Calu3 (cell line): ENCODE results near the gene MOGAT3. TPM values are rescaled to one million over a fixed set of nuclear protein-coding genes. Genes with fewer than 3 reads are reported as not detected.

ENCODE experiments used
- BruUV-seq: library from RNA; stranded (reverse); fragments of 400-500 nt; replicated peaks from 2 replicates; lab custom pipeline; 2021; lab: Mats Ljungman, UMichigan
- CTCF ChIA-PET: fragments of 300-600 bp; sonication (Branson Sonifier 250); formaldehyde crosslinking; loops from one replicate; lab custom pipeline; 2022; ENCODE audit warnings: antibody characterized with exemption; lab: Charles Lee
- DNase-seq: peaks from one replicate; pipeline ENCODE4 v3.0.0; 2022
- H3K27ac Mint-ChIP-seq: one replicate; pipeline ENCODE4 v1.8.0; 2022; ENCODE audit warnings: mixed read lengths; ENCODE audit not compliant: unreplicated experiment
- H3K27me3 Mint-ChIP-seq: one replicate; pipeline ENCODE4 v1.8.0; 2022; ENCODE audit warnings: mixed read lengths; ENCODE audit not compliant: unreplicated experiment
- H3K36me3 Mint-ChIP-seq: one replicate; pipeline ENCODE4 v1.8.0; 2022; ENCODE audit warnings: mild to moderate bottlenecking, moderate library complexity, mixed read lengths; ENCODE audit not compliant: insufficient read depth, unreplicated experiment
- H3K4me1 Mint-ChIP-seq: one replicate; pipeline ENCODE4 v1.8.0; 2022; ENCODE audit warnings: mild to moderate bottlenecking, low read depth, mixed read lengths; ENCODE audit not compliant: unreplicated experiment
- H3K4me3 Mint-ChIP-seq: one replicate; pipeline ENCODE4 v1.8.0; 2022; ENCODE audit warnings: mild to moderate bottlenecking, low read depth, moderate library complexity, mixed read lengths; ENCODE audit not compliant: unreplicated experiment
- H3K9me3 Mint-ChIP-seq: one replicate; pipeline ENCODE4 v1.8.0; 2022; ENCODE audit warnings: low read depth, mixed read lengths; ENCODE audit not compliant: unreplicated experiment
- intact Hi-C: fragments of 100-400 bp; cut with micrococcal nuclease; formaldehyde crosslinking; loops from one replicate; pipeline ENCODE4 v1.10.0; 2022; ENCODE audit not compliant: unreplicated experiment
- total RNA-seq: library from RNA; stranded (reverse); gene quantifications from 2 replicates; pipeline ENCODE4 v1.2.3, GENCODE V29; 2022
- TF ChIP-seq, protein P1 (sequence below): fragments of 200-600 bp; IDR thresholded peaks from one replicate; pipeline ENCODE4 v1.8.0; 2022; ENCODE audit warnings: antibody characterized with exemption; ENCODE audit not compliant: unreplicated experiment

Gene MOGAT3
- total RNA-seq, 1 experiment from 2014 or later = not detected

DNA sequence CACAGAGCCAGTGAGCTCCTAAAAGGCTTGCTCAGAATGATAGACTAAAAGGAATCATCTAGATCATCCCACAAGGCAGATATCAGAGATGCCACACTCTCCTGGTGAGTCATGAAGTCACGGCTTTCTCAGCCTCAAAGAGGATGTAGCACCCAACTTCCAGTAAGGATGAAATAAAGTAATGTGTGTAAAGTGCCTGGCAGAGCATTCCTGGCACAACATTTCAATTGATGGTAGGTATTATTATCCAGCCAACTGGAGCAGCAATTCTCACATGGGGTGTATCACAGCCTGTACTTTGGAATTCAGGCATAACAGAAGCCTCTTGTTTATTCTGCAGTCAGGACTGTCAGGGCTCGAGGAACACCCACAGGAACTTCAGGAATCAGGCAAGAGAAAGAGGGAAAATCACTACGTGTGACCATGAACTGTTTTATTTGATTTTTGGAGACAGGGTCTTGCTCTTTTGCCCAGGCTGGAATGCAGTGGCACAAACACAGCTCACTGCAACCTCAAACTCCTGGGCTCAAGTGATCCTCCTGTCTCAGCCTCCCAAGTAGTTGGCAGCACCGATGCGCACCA lies 15.5 kb downstream of the MOGAT3 start:
- Mint-ChIP-seq H3K27ac (no peak overlapping the region), H3K27me3 (peaks cover 23% of the 10 kb centered on the region), H3K4me1 (no peaks in the 10 kb centered on the region), H3K9me3 (no peaks in the 10 kb centered on the region), H3K36me3 (peaks cover 9% of the 10 kb centered on the region), H3K4me3 (no peak overlapping the region)
- CTCF ChIA-PET = no interaction called here
- no TSS peak for BruUV-seq
- no peak for DNase-seq
- TF ChIP-seq, protein P1, sequence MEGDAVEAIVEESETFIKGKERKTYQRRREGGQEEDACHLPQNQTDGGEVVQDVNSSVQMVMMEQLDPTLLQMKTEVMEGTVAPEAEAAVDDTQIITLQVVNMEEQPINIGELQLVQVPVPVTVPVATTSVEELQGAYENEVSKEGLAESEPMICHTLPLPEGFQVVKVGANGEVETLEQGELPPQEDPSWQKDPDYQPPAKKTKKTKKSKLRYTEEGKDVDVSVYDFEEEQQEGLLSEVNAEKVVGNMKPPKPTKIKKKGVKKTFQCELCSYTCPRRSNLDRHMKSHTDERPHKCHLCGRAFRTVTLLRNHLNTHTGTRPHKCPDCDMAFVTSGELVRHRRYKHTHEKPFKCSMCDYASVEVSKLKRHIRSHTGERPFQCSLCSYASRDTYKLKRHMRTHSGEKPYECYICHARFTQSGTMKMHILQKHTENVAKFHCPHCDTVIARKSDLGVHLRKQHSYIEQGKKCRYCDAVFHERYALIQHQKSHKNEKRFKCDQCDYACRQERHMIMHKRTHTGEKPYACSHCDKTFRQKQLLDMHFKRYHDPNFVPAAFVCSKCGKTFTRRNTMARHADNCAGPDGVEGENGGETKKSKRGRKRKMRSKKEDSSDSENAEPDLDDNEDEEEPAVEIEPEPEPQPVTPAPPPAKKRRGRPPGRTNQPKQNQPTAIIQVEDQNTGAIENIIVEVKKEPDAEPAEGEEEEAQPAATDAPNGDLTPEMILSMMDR = no peak
- intact Hi-C loops = no loop called here

DNA sequence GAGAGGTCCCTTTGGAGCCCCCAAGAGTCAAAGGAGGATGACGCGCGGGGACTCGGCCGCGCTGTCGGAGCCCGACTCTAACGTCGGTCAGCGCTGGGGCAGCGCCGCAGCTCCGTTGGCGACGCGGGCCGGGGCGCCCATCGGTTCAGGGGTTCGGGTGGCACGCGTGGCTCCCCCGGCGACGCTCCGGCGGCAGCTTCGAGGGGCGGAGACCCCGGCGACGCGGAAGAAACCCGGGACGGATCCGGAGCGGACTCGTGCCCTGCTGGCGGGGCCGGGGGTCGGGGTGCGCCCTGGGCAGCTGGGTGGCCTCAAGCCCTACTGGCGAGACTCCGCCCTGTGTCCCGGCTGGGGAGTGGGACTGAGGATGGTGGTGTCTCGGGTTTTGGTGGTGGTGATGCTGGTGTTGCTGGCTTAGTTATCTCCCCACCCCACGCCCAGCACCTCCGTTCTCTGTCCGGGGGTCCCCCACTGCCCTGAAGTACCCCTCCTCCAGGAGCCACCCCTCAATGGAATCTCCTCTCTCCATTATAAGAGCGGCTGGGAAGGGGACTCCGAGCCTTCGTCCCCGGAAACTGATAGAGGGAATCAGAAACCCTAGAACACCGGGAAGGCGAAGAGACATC lies 20.6 kb downstream of the MOGAT3 start, which contains the start of gene NAT16:
TSS of gene NAT16 (minus strand) at position 164 of the 626 bp plus-strand sequence. CDS start 5,486 bp downstream, outside the sequence.
- no peak within 1 kb of the TSS for H3K27ac Mint-ChIP-seq
- TF ChIP-seq, protein P1 = no peak
- intact Hi-C loops = no loop called here
- H3K4me3 Mint-ChIP-seq = no peak within 1 kb of the TSS
- no peak for DNase-seq
- peaks cover 9% of the 10 kb centered on the region for H3K36me3 Mint-ChIP-seq
- no peaks in the 10 kb centered on the region for H3K4me1 Mint-ChIP-seq
- CTCF ChIA-PET = no interaction called here
- peaks cover 74% of the 10 kb centered on the region for H3K27me3 Mint-ChIP-seq
- H3K9me3 Mint-ChIP-seq = no peaks in the 10 kb centered on the region
- BruUV-seq = no TSS peak

DNA sequence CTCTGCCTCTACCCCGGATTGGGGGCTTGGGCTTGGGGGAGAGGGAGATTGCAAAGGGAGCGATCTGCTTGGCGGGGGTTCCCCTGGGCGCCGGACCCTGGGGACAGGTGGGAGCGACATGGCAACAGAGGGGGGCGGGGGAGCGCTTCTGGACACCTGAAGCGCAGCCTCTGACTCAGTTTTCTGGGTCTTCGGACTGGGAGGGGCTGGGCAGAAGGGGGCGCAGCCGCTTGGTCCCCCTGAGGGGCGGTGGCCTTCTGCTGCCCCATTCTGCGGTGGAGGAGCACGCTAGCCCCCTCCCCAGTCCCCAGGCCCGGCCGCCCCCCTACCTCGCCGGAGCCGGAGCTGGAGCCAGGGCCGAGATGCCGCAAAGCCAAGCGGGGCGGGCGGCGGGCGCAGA lies 21.1 kb downstream of the MOGAT3 start:
- no peak overlapping the region for H3K4me3 Mint-ChIP-seq
- H3K27me3 Mint-ChIP-seq = peaks cover 74% of the 10 kb centered on the region
- intact Hi-C loops = no loop called here

DNA sequence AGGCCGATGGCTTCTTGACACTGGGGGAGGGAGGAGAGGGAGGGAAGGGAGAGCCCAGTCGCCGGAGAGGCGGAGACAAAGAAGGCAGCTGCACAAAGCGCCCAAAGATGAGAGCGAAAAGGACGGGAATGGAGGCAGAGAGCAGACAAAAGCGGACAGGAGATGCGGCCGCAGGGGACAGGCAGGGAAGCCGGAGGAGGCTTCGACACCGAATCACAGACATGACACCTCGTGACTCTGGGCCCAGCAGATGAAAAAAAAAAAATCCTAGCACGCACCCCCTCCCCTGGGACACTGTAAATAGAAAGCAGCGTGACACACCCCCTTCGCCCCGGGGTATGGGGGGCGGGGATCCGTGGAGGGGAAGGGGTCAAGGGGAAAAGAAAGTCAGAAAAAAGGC lies 21.7 kb downstream of the MOGAT3 start:
- no peaks in the 10 kb centered on the region for H3K9me3 Mint-ChIP-seq
- intact Hi-C loops = no loop called here
- peaks cover 78% of the 10 kb centered on the region for H3K27me3 Mint-ChIP-seq
- BruUV-seq = no TSS peak
- no peak overlapping the region for H3K4me3 Mint-ChIP-seq
- no peaks in the 10 kb centered on the region for H3K4me1 Mint-ChIP-seq
- CTCF ChIA-PET = interaction anchor here (0.6 to 0.9 kb wide), 2 partner anchors 28 to 281 kb away, joined by 3 read pairs; no protein-coding TSS in a partner anchor
- H3K36me3 Mint-ChIP-seq = peaks cover 9% of the 10 kb centered on the region
- no peak overlapping the region for H3K27ac Mint-ChIP-seq
- TF ChIP-seq, protein P1 = no peak
- no peak for DNase-seq

More for the DNA sequence above, 21.1 kb downstream of the MOGAT3 start:
- H3K27ac Mint-ChIP-seq = no peak overlapping the region
- no TSS peak for BruUV-seq
- peaks cover 9% of the 10 kb centered on the region for H3K36me3 Mint-ChIP-seq
- CTCF ChIA-PET = no interaction called here
- H3K4me1 Mint-ChIP-seq = no peaks in the 10 kb centered on the region
- TF ChIP-seq, protein P1 = no peak
- H3K9me3 Mint-ChIP-seq = no peaks in the 10 kb centered on the region
- DNase-seq = no peak
